MM.1S (cell line): ENCODE data around the gene NDOR1.

Source experiments
- DNase-seq: peaks from one replicate; pipeline ENCODE4 v3.0.0-alpha.2; 2015
- H2AFZ ChIP-seq: fragments of 300-600 bp; sonication (generic); 2 replicates; pipeline ENCODE4 v1.6.0; 2016; ENCODE audit warnings: antibody characterized with exemption, low read length
- H3F3A ChIP-seq: fragments of 300-600 bp; sonication (generic); 2 replicates; pipeline ENCODE4 v1.6.1; 2016; ENCODE audit warnings: mild to moderate bottlenecking, antibody characterized with exemption, low read length, moderate library complexity, mixed read lengths; ENCODE audit not compliant: insufficient read depth
- H3K27ac ChIP-seq: fragments of 300-600 bp; sonication (generic); 2 replicates; pipeline ENCODE4 v1.5.1; 2016; ENCODE audit warnings: mild to moderate bottlenecking, low read length
- H3K27me3 ChIP-seq: fragments of 300-600 bp; sonication (generic); replicated peaks from 2 replicates; pipeline ENCODE4 v1.6.0; 2016; ENCODE audit warnings: low read length; ENCODE audit not compliant: insufficient read depth
- H3K36me3 ChIP-seq: fragments of 300-600 bp; sonication (generic); replicated peaks from 2 replicates; pipeline ENCODE4 v1.6.1; 2016; ENCODE audit warnings: mild to moderate bottlenecking, low read length, mixed read lengths; ENCODE audit not compliant: insufficient read depth
- H3K4me1 ChIP-seq: fragments of 300-600 bp; sonication (generic); 2 replicates; pipeline ENCODE4 v1.6.1; 2016; ENCODE audit warnings: low read length, mixed read lengths
- H3K4me2 ChIP-seq: fragments of 300-600 bp; sonication (generic); 2 replicates; pipeline ENCODE4 v1.6.0; 2016; ENCODE audit warnings: low read depth, low read length
- H3K4me3 ChIP-seq: fragments of 300-600 bp; sonication (generic); 2 replicates; pipeline ENCODE4 v1.5.1; 2016; ENCODE audit warnings: low read length, mixed read lengths
- H3K79me2 ChIP-seq: fragments of 300-600 bp; sonication (generic); 2 replicates; pipeline ENCODE4 v1.6.1; 2016; ENCODE audit warnings: mixed run types, low read length, mixed read lengths
- H3K9ac ChIP-seq: fragments of 300-600 bp; sonication (generic); 2 replicates; pipeline ENCODE4 v1.6.1; 2016; ENCODE audit warnings: low read length, mixed read lengths
- H3K9me2 ChIP-seq: fragments of 300-600 bp; sonication (generic); replicated peaks from 2 replicates; pipeline ENCODE4 v1.6.1; 2016; ENCODE audit warnings: mild to moderate bottlenecking, low read length, mixed read lengths; ENCODE audit not compliant: insufficient read depth
- H3K9me3 ChIP-seq: fragments of 300-600 bp; sonication (generic); replicated peaks from 2 replicates; pipeline ENCODE4 v1.6.1; 2016; ENCODE audit warnings: mild to moderate bottlenecking, low read length, mixed read lengths; ENCODE audit not compliant: insufficient read depth
- H4K20me1 ChIP-seq: fragments of 300-600 bp; sonication (generic); 2 replicates; pipeline ENCODE4 v1.6.1; 2016; ENCODE audit warnings: mild to moderate bottlenecking, low read length, moderate library complexity, mixed read lengths; ENCODE audit not compliant: insufficient read depth
- CTCF ChIP-seq: fragments of 300-600 bp; sonication (generic); IDR thresholded peaks from 2 replicates; pipeline ENCODE4 v1.5.1; 2016; ENCODE audit warnings: antibody characterized with exemption, low read length, mixed read lengths
- EZH2 ChIP-seq: fragments of 300-600 bp; sonication (generic); optimal IDR thresholded peaks from 2 replicates; pipeline ENCODE3; 2017; ENCODE audit warnings: low read depth, mild to moderate bottlenecking, antibody characterized with exemption, low read length, mixed read lengths
- EZH2phosphoT487 ChIP-seq: fragments of 300-600 bp; sonication (generic); IDR thresholded peaks from 2 replicates; pipeline ENCODE4 v1.6.1; 2018; ENCODE audit warnings: antibody characterized with exemption, low read length

NDOR1 gene

GRCh38 chr9:137195525-137196220, 9.8 kb upstream of the NDOR1 start:
- Histone ChIP-seq H3K36me3 (no peaks in the 10 kb centered on the region), H3K9ac (no peak overlapping the region), H3K4me2 (no peak overlapping the region), H3K79me2 (peaks cover 11% of the 10 kb centered on the region), H3K4me3 (no peak overlapping the region), H3K4me1 (no peaks in the 10 kb centered on the region), H3F3A (0 out of 2 replicates have a peak, but pooled peaks cover 4% of the 10 kb centered on the region), H3K27ac (no peak overlapping the region), H4K20me1 (no peaks in the 10 kb centered on the region), H2AFZ (no peak overlapping the region), H3K9me3 (no peaks in the 10 kb centered on the region), H3K9me2 (no peaks in the 10 kb centered on the region), H3K27me3 (no peaks in the 10 kb centered on the region)
- TF ChIP-seq CTCF (no peak), EZH2phosphoT487 (no peak), EZH2 (no peak)
- DNase-seq: no peak

DNA sequence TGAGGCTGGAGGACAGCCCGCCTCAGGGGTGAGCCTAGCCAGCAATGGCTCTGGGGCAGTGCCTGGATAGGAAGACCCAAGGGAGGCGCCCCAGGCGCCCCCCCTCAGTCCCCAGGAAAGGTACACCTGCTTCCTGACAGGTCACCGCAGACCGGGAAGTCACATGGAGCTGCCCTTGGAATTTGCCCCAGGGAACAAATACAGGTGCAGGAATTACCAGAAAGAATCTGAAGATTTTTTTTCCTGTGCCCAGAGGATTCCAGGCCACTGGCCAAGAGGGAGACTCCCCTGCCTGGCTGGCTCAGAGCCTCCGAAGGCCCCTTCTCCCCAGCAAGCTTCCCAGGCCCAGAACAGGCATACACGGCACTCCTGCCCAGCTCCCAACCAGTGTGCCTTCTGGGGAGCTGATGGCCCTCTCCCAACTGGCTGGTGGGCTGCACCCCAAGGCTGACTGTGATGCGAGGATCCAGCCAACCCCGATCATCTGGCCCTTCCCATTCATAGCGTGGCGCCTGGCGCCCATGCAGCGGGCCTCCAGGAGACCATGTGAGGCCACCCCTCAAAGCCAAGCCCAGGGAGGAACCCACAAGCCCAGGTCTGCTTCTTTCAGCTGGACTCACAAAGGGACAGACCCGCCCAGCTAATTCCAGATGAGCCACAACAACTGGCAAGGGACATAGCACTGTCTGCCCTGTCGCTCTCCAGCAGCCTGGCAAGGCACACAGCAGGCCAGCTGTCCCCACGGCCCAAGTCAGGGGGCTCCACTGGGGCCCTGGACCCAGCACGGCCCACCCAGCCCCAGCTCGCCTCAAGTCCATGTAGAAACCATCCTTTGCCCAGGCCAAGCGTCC, 7.2 kb upstream of the NDOR1 start:
- Histone ChIP-seq H3K4me3 (no peak overlapping the region), H3K36me3 (no peaks in the 10 kb centered on the region), H3K27me3 (no peaks in the 10 kb centered on the region), H3F3A (0 out of 2 replicates have a peak, but pooled peaks cover 10% of the 10 kb centered on the region), H3K4me2 (no peak overlapping the region), H4K20me1 (no peaks in the 10 kb centered on the region), H2AFZ (no peak overlapping the region), H3K79me2 (peaks cover 14% of the 10 kb centered on the region), H3K27ac (no peak overlapping the region), H3K9ac (no peak overlapping the region), H3K4me1 (peaks cover 5% of the 10 kb centered on the region; the same call in 1 of the 2 replicates), H3K9me2 (no peaks in the 10 kb centered on the region), H3K9me3 (no peaks in the 10 kb centered on the region)
- TF ChIP-seq EZH2phosphoT487 (no peak), EZH2 (no peak), CTCF (no peak)
- DNase-seq: no peak

GRCh38 chr9:137198902-137199283, 6.6 kb upstream of the NDOR1 start:
- Histone ChIP-seq H3K27ac (no peak overlapping the region), H3K4me2 (no peak overlapping the region), H3K9me2 (no peaks in the 10 kb centered on the region), H4K20me1 (no peaks in the 10 kb centered on the region), H3K9me3 (no peaks in the 10 kb centered on the region), H3K36me3 (no peaks in the 10 kb centered on the region), H3K4me3 (no peak overlapping the region), H2AFZ (no peak overlapping the region), H3K79me2 (peaks cover 18% of the 10 kb centered on the region), H3F3A (peaks cover 10% of the 10 kb centered on the region; the same call in 1 of the 2 replicates), H3K9ac (no peak overlapping the region), H3K27me3 (no peaks in the 10 kb centered on the region), H3K4me1 (peaks cover 6% of the 10 kb centered on the region)
- no peak for DNase-seq
- TF ChIP-seq EZH2phosphoT487 (no peak), EZH2 (no peak), CTCF (no peak)
